Stomach (tissue), 9 donors: ENCODE results near the gene TNFRSF14. TPM values are rescaled to one million over a fixed set of nuclear protein-coding genes. Genes with fewer than 3 reads are reported as not detected.

Source experiments
- DNase-seq, 2 donors: peaks; one replicate each; pipeline versions ENCODE4 v3.0.0 to v3.0.0-alpha.2; 2013 to 2019
- H3K27ac ChIP-seq, 5 donors: fragments of 200-600 bp in 4 of 5; sonication (generic) in 4 of 5; one replicate each; pipeline ENCODE4 v1.5.1; 2013 to 2019; ENCODE audit warnings: mild to moderate bottlenecking in 1 of 5, moderate library complexity in 1 of 5
- H3K27me3 ChIP-seq, 3 donors: fragments of 200-600 bp; sonication (generic); one replicate each; pipeline ENCODE4 v1.5.1; 2017 to 2019; ENCODE audit warnings: mixed run types in 1 of 3
- H3K36me3 ChIP-seq, 4 donors: fragments of 200-600 bp; sonication (generic); 1 replicate in 3 of 4; 2 replicates in 1 of 4; pipeline ENCODE4 v1.5.1; 2016 to 2019
- H3K4me1 ChIP-seq, 4 donors: fragments of 200-600 bp; sonication (generic); one replicate each; pipeline ENCODE4 v1.5.1; 2016 to 2019
- H3K4me3 ChIP-seq, 4 donors: fragments of 200-600 bp; sonication (generic) in 3 of 4; one replicate each; pipeline ENCODE4 v1.5.1; 2016 to 2019; ENCODE audit warnings: mild to moderate bottlenecking in 1 of 4
- H3K9me3 ChIP-seq, 4 donors: fragments of 200-600 bp; sonication (generic); one replicate each; pipeline ENCODE4 v1.5.1; 2016 to 2019
- CTCF ChIP-seq, 7 experiments: fragments of 450-650 bp in 4 of 7; fragments of 200-600 bp in 3 of 7; sonication (generic) in 3 of 7; IDR thresholded peaks; one replicate each; pipeline ENCODE4 v1.5.1; 2016 to 2019; ENCODE audit warnings: antibody characterized with exemption in 7 of 7, control low read depth in 2 of 7, mild to moderate bottlenecking in 1 of 7
- EP300 ChIP-seq: sonication (generic); formaldehyde crosslinking; IDR thresholded peaks from one replicate; pipeline ENCODE4 v1.6.1; 2017; ENCODE audit warnings: antibody characterized with exemption
- POLR2A ChIP-seq, 4 donors: fragments of 450-650 bp; IDR thresholded peaks; one replicate each; pipeline ENCODE4 v1.6.1; 2016; ENCODE audit warnings: antibody characterized with exemption in 4 of 4, control low read depth in 2 of 4, mild to moderate bottlenecking in 1 of 4, moderate library complexity in 1 of 4
- POLR2AphosphoS5 ChIP-seq, 3 donors: sonication (generic); formaldehyde crosslinking; IDR thresholded peaks; one replicate each; pipeline ENCODE4 v1.6.1; 2016; ENCODE audit warnings: antibody characterized with exemption in 3 of 3
- WGBS, 5 donors: extraction: QIAGEN DNeasy Blood & Tissue Kit in 3 of 5; methylation state at CpG; one replicate each; pipeline versions ENCODE4 v1.1.5 to v1.1.7; 2013 to 2018; 5-methylcytosine and 5-hydroxymethylcytosine counted together
- intact Hi-C: fragments of 100-400 bp; cut with DNase I; formaldehyde crosslinking; loops from one replicate; pipeline ENCODE4 v1.15.1; 2023; ENCODE audit warnings: low total_unique reads
- polyA plus RNA-seq, 3 donors: library from polyadenylated mRNA; stranded (reverse); fragments of 200-250 nt; gene quantifications; one replicate each; pipeline ENCODE4 v1.2.3, GENCODE V29; 2013
- total RNA-seq, 5 donors: library from RNA; depleted of rRNA; stranded (reverse); fragments of >200 nt; gene quantifications; one replicate each; pipeline versions ENCODE4 v1.1.0 to v1.2.3, GENCODE V29; 2014 to 2016
- donor health status: healthy with polysubstance abuse.
- donor health status: Bipolar disorder and iron deficiency.
- donor health status: healthy.

TNFRSF14 gene
- total and polyA plus RNA-seq, 8 donors, result 33.2 to 413 (median 103) TPM

- Histone ChIP-seq H3K27ac (peak overlapping the region in 1 of 5 donors; percentile 92), H3K36me3 (peaks cover 9 to 14% (median 11%) of the 10 kb centered on the region in 4 donors), H3K4me3 (no peak overlapping the region), H3K9me3 (no peaks in the 10 kb centered on the region), H3K4me1 (peaks cover 38 to 61% (median 53%) of the 10 kb centered on the region in 4 donors), H3K27me3 (no peaks in the 10 kb centered on the region)
- intact Hi-C loops, result no loop called here
- TF ChIP-seq POLR2A (IDR thresholded peaks at IDR 0.05), result no peak
- TF ChIP-seq EP300, result no peak
- no peak for TF ChIP-seq POLR2AphosphoS5 (IDR thresholded peaks at IDR 0.05)
- no peak for TF ChIP-seq CTCF (IDR thresholded peaks at IDR 0.05)
- DNase-seq, result no peak
- WGBS, 5 donors, result 83 to 91% (median 88%) methylated on average over 21 to 30 of the region's 30 CpGs
Observed at GRCh38 chr1:2553871-2554620, 2.1 kb upstream of the TNFRSF14 start.

- peak overlapping the region; percentile 92 to 98 (median 95) for H3K27ac ChIP-seq
- H3K27me3 ChIP-seq, result no peaks in the 10 kb centered on the region
- H3K9me3 ChIP-seq, result no peaks in the 10 kb centered on the region
- H3K36me3 ChIP-seq, result peaks cover 12 to 21% (median 19%) of the 10 kb centered on the region in 4 donors
- intact Hi-C loops, result no loop called here
- peak overlapping the region in 2 of 4 donors; percentile 62 to 71 for H3K4me3 ChIP-seq
- peaks cover 36 to 61% (median 55%) of the 10 kb centered on the region in 4 donors for H3K4me1 ChIP-seq
- DNase-seq, result peak in 1 of 2 donors; percentile 76
- WGBS, 5 donors, result 35 to 61% (median 43%) methylated on average over 8 to 19 of the region's 19 CpGs
- TF ChIP-seq CTCF (IDR thresholded peaks at IDR 0.05) (peak in 5 of 7 experiments; percentile 17 to 68 (median 46)), POLR2AphosphoS5 (IDR thresholded peaks at IDR 0.05) (no peak)
Observed at GRCh38 chr1:2554621-2555387, 1.4 kb upstream of the TNFRSF14 start.

- H3K4me1 ChIP-seq, result peaks cover 35 to 59% (median 55%) of the 10 kb centered on the region in 4 donors
- peak overlapping the region; percentile 92 to 98 (median 95) for H3K27ac ChIP-seq
- peak; percentile 69 to 85 (median 72) for TF ChIP-seq POLR2AphosphoS5 (IDR thresholded peaks at IDR 0.05)
- no peak for TF ChIP-seq EP300
- TF ChIP-seq POLR2A (IDR thresholded peaks at IDR 0.05), result peak in 1 of 4 donors; percentile 13
- peak overlapping the region; percentile 62 to 78 (median 72) for H3K4me3 ChIP-seq
- peak; percentile 82 to 86 for DNase-seq
- no peaks in the 10 kb centered on the region for H3K27me3 ChIP-seq
- intact Hi-C loops, result no loop called here
- H3K9me3 ChIP-seq, result no peaks in the 10 kb centered on the region
- peaks cover 22 to 31% (median 28%) of the 10 kb centered on the region in 4 donors for H3K36me3 ChIP-seq
- 0 to 2% (median 1%) methylated on average over 10 to 26 of the region's 26 CpGs for WGBS, 5 donors
Observed at GRCh38 chr1:2555634-2556276, 416 bp upstream of the TNFRSF14 start.

GRCh38 chr1:2556678-2557481, 709 bp downstream of the TNFRSF14 start:
- TF ChIP-seq EP300 (no peak), POLR2AphosphoS5 (IDR thresholded peaks at IDR 0.05) (peak in 1 of 3 donors; percentile 7), CTCF (IDR thresholded peaks at IDR 0.05) (peak in 1 of 7 experiments; percentile 12), POLR2A (IDR thresholded peaks at IDR 0.05) (no peak)
- peak; percentile 59 to 73 for DNase-seq
- Histone ChIP-seq H3K27me3 (no peaks in the 10 kb centered on the region), H3K4me1 (peaks cover 35 to 59% (median 55%) of the 10 kb centered on the region in 4 donors), H3K4me3 (peak overlapping the region; percentile 62 to 78 (median 72)), H3K36me3 (peaks cover 24 to 42% (median 39%) of the 10 kb centered on the region in 4 donors), H3K9me3 (no peaks in the 10 kb centered on the region), H3K27ac (peak overlapping the region; percentile 92 to 98 (median 95))
- 3 to 10% (median 7%) methylated on average over 9 to 24 of the region's 24 CpGs for WGBS, 5 donors
- intact Hi-C loops, result no loop called here
